ENCODE results near the gene AQP5. TPM values are rescaled to one million over a fixed set of nuclear protein-coding genes. Genes with fewer than 3 reads are reported as not detected.

AQP5 gene
- total RNA-seq, 3 donors from 2014 or later (not counting 1 experiment from before 2014, with no cell fraction given), result not detected

DNA sequence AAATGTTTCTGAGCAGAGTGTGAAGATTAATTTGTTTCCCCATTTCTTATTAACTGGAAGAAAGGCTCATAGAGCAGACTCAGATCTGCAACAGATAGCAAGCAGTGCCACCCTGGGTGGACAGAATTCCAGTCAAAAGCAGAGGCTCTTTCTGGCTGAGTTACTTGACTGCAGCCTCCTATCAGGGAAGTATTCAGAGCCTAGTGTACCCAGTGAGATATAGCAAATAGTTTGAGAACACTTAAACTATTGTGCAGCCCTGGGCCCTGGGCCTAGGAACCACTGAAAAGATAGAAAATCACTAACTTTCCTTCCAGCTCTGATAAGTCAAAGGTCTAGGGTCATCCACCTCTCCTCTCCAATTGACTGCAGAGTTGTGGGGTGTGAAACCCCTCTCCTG lies 22.4 kb upstream of the AQP5 start:
- H3K4me3 Mint-ChIP-seq, result no peak overlapping the region
- H3K27ac ChIP-seq (ENCODE audit: low read length), result no peak overlapping the region

DNA sequence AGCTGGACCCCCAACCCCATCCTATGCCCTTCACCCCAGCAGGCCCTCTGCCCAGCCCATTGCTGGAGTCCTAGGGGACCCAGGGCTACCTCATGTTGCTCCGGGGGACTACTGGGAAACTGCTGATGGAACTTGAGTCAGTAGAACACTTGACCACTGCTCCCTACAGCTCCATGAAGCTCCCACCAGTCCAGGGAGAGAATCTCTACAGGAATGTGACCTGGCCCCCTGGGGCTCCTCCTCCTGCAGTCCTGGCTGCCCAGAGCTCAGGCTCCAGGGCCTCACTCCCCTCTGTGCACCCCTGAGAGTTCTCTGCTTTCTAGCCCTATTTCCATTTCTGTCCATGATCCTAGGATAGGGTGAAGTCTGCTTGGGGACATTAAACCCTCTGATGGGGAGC lies 22.0 kb upstream of the AQP5 start:
- 100% methylated on average over 1 of the region's 1 CpG for WGBS (ENCODE audit: insufficient coverage)
- H3K27ac Mint-ChIP-seq, result no peak overlapping the region
- no peak overlapping the region for H3K4me3 ChIP-seq (ENCODE audit: low read length)
- no peaks in the 10 kb centered on the region for H3K36me3 Mint-ChIP-seq
- DNase-seq (no peak), ATAC-seq (no peak)
- H3K9me3 Mint-ChIP-seq, result no peaks in the 10 kb centered on the region
- no peaks in the 10 kb centered on the region for H3K9me3 ChIP-seq (ENCODE audit: control insufficient read depth, insufficient read depth, low read length)
- no peak overlapping the region for H3K4me3 Mint-ChIP-seq
- TF ChIP-seq, protein P1, sequence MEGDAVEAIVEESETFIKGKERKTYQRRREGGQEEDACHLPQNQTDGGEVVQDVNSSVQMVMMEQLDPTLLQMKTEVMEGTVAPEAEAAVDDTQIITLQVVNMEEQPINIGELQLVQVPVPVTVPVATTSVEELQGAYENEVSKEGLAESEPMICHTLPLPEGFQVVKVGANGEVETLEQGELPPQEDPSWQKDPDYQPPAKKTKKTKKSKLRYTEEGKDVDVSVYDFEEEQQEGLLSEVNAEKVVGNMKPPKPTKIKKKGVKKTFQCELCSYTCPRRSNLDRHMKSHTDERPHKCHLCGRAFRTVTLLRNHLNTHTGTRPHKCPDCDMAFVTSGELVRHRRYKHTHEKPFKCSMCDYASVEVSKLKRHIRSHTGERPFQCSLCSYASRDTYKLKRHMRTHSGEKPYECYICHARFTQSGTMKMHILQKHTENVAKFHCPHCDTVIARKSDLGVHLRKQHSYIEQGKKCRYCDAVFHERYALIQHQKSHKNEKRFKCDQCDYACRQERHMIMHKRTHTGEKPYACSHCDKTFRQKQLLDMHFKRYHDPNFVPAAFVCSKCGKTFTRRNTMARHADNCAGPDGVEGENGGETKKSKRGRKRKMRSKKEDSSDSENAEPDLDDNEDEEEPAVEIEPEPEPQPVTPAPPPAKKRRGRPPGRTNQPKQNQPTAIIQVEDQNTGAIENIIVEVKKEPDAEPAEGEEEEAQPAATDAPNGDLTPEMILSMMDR (IDR thresholded peaks at IDR 0.05), result no peak
- H3K27me3 Mint-ChIP-seq (ENCODE audit: low read depth in 2 of 2), result peaks cover 1 to 2% of the 10 kb centered on the region in 2 donors
- no peaks in the 10 kb centered on the region for H3K36me3 ChIP-seq (ENCODE audit: control insufficient read depth, insufficient read depth, low read length)
- intact Hi-C loops (cut with micrococcal nuclease), result no loop called here
- H3K4me1 Mint-ChIP-seq, result peaks cover 0 to 8% of the 10 kb centered on the region in 2 donors
- no peaks in the 10 kb centered on the region for H3K27me3 ChIP-seq (ENCODE audit: control insufficient read depth, insufficient read depth, low read length)
- no peaks in the 10 kb centered on the region for H3K4me1 ChIP-seq (ENCODE audit: control insufficient read depth, insufficient read depth, low read length)
- H3K27ac ChIP-seq (ENCODE audit: low read length), result no peak overlapping the region

More for the DNA sequence above, 22.4 kb upstream of the AQP5 start:
- Histone ChIP-seq H3K4me3 (ENCODE audit: low read length) (no peak overlapping the region), H3K36me3 (ENCODE audit: control insufficient read depth, insufficient read depth, low read length) (no peaks in the 10 kb centered on the region), H3K27me3 (ENCODE audit: control insufficient read depth, insufficient read depth, low read length) (no peaks in the 10 kb centered on the region), H3K9me3 (ENCODE audit: control insufficient read depth, insufficient read depth, low read length) (no peaks in the 10 kb centered on the region), H3K4me1 (ENCODE audit: control insufficient read depth, insufficient read depth, low read length) (no peaks in the 10 kb centered on the region)
- ATAC-seq (no peak), DNase-seq (no peak)
- no peaks in the 10 kb centered on the region for H3K36me3 Mint-ChIP-seq
- H3K27ac Mint-ChIP-seq, result no peak overlapping the region
- intact Hi-C loops (cut with micrococcal nuclease), result no loop called here
- H3K27me3 Mint-ChIP-seq (ENCODE audit: low read depth in 2 of 2), result peaks cover 4 to 6% of the 10 kb centered on the region in 2 donors
- H3K4me1 Mint-ChIP-seq, result peaks cover 0 to 8% of the 10 kb centered on the region in 2 donors
- H3K9me3 Mint-ChIP-seq, result no peaks in the 10 kb centered on the region
- TF ChIP-seq, protein P1 (IDR thresholded peaks at IDR 0.05), result no peak

DNA sequence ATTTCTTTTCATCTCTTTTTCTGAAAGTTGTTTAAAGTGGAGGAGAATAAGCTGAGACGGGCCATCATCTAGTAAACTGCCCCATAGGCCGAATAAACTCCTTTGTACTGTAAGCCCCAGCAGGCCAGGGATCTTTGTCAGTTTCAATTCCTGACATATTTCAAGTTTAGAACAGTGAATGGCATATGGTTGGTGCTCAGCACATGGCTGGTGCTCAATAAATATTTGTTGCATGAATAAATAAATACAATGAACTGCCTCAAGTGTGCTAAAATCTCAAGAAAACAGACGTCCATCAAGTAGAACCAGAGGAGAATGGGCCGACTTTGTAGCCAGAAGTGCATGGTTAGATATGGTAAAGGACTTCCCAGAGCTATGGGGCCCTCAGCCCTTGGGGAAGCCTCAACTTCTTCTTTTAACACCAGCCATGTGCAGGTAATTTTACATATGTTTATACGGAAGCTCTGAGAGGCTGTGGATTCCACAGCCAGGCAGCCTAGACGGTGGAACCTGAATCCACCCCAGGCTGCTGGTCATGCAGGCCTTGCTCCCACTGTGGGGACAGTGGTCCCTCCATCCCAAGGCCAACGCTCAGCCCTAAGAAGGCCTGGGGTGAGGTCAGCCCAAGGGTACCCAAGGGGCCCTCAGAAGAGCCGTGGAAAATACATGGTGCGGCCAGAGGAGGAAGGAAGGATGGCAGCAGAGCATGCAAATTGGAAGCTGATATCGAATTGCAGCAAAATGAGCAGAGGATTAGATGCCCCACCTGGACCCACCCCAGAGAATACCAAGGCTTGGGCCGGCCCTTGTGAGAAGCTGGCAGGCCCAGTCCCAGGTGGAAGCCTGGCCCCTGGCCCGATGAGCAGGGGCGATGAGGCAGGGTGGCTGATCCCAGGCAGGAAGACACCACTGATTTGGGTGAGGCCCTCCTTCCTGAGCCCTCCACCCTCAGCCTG lies 19.8 kb upstream of the AQP5 start:
- peaks cover 10 to 15% of the 10 kb centered on the region in 2 donors for H3K27me3 Mint-ChIP-seq (ENCODE audit: low read depth in 2 of 2)
- TF ChIP-seq, protein P1 (IDR thresholded peaks at IDR 0.05), result no peak
- no peaks in the 10 kb centered on the region for H3K27me3 ChIP-seq (ENCODE audit: control insufficient read depth, insufficient read depth, low read length)
- WGBS (ENCODE audit: insufficient coverage), result 90% methylated on average over 13 of the region's 13 CpGs
- H3K27ac ChIP-seq (ENCODE audit: low read length), result no peak overlapping the region
- peaks cover 14 to 23% of the 10 kb centered on the region in 2 donors for H3K4me1 Mint-ChIP-seq
- H3K9me3 ChIP-seq (ENCODE audit: control insufficient read depth, insufficient read depth, low read length), result no peaks in the 10 kb centered on the region
- H3K4me3 ChIP-seq (ENCODE audit: low read length), result no peak overlapping the region
- no peak overlapping the region for H3K27ac Mint-ChIP-seq
- ATAC-seq (no peak), DNase-seq (no peak)
- no peaks in the 10 kb centered on the region for H3K9me3 Mint-ChIP-seq
- H3K4me1 ChIP-seq (ENCODE audit: control insufficient read depth, insufficient read depth, low read length), result peaks cover 7% of the 10 kb centered on the region
- H3K36me3 Mint-ChIP-seq, result no peaks in the 10 kb centered on the region
- no peak overlapping the region for H3K4me3 Mint-ChIP-seq
- H3K36me3 ChIP-seq (ENCODE audit: control insufficient read depth, insufficient read depth, low read length), result no peaks in the 10 kb centered on the region
- intact Hi-C loops (cut with micrococcal nuclease), result no loop called here

All from natural killer cell (primary cell).